Endodermal cell (in vitro differentiated cells): ENCODE measurements around the gene ATP5PB. TPM values are rescaled to one million over a fixed set of nuclear protein-coding genes. Genes with fewer than 3 reads are reported as not detected.

Experiments used
- DNase-seq: peaks from one replicate; pipeline ENCODE4 v3.0.0-alpha.2; 2017
- H3K27ac ChIP-seq: 2 replicates; pipeline ENCODE4 v1.5.1; 2013; ENCODE audit warnings: mild to moderate bottlenecking, low read depth, low read length, moderate library complexity
- H3K27me3 ChIP-seq: 2 replicates; pipeline ENCODE4 v1.6.1; 2013; ENCODE audit warnings: mild to moderate bottlenecking, low read length, moderate library complexity; ENCODE audit not compliant: insufficient read depth, control insufficient read depth, poor library complexity, severe bottlenecking
- H3K36me3 ChIP-seq: 2 replicates; pipeline ENCODE4 v1.7.0; 2013; ENCODE audit warnings: mild to moderate bottlenecking, low read length, moderate library complexity; ENCODE audit not compliant: control insufficient read depth, insufficient read depth
- H3K4me1 ChIP-seq: one replicate; pipeline ENCODE4 v1.7.0; 2013; ENCODE audit warnings: low read length; ENCODE audit not compliant: control insufficient read depth, insufficient read depth
- H3K4me3 ChIP-seq: 2 replicates; pipeline ENCODE4 v1.5.1; 2013; ENCODE audit warnings: mild to moderate bottlenecking, low read length, moderate library complexity
- H3K9ac ChIP-seq: 2 replicates; pipeline ENCODE4 v1.6.1; 2013; ENCODE audit warnings: mild to moderate bottlenecking, low read length, moderate library complexity; ENCODE audit not compliant: poor library complexity, severe bottlenecking; ENCODE audit errors: extremely low read depth
- H3K9me3 ChIP-seq: 2 replicates; pipeline ENCODE4 v1.6.1; 2013; ENCODE audit warnings: mild to moderate bottlenecking, low read length, moderate library complexity; ENCODE audit not compliant: control insufficient read depth
- H3K27ac Mint-ChIP-seq: 2 replicates; pipeline ENCODE4 v1.8.0; 2020; ENCODE audit warnings: mixed read lengths
- H3K27me3 Mint-ChIP-seq: 2 replicates; pipeline ENCODE4 v1.8.0; 2021; ENCODE audit warnings: mild to moderate bottlenecking, mixed read lengths; ENCODE audit not compliant: insufficient read depth
- H3K36me3 Mint-ChIP-seq: 2 replicates; pipeline ENCODE4 v1.8.0; 2020; ENCODE audit warnings: low read depth, mixed read lengths
- H3K4me1 Mint-ChIP-seq: 2 replicates; pipeline ENCODE4 v1.8.0; 2020; ENCODE audit warnings: mixed read lengths
- H3K4me3 Mint-ChIP-seq: 2 replicates; pipeline ENCODE4 v1.8.0; 2020; ENCODE audit warnings: mild to moderate bottlenecking, moderate library complexity, mixed read lengths
- H3K9me3 Mint-ChIP-seq: 2 replicates; pipeline ENCODE4 v1.8.0; 2020; ENCODE audit warnings: mild to moderate bottlenecking, mixed read lengths
- CTCF ChIP-seq: fragments of 200-600 bp; sonication (generic); conservative IDR thresholded peaks from 2 replicates; pipeline ENCODE4 v1.5.0; 2021; ENCODE audit warnings: antibody characterized with exemption, mild to moderate bottlenecking
- WGBS, 2 experiments: methylation state at CpG; one replicate each; pipeline versions ENCODE4 v1.1.5 to v1.1.7; 2013; ENCODE audit warnings: missing lambda C conversion rate in 2 of 2, mixed read lengths in 1 of 2; ENCODE audit not compliant: insufficient coverage in 1 of 2, insufficient read length in 1 of 2; 5-methylcytosine and 5-hydroxymethylcytosine counted together
- total RNA-seq, 2 donors: library from RNA; stranded (reverse); fragmentation: NEBNext Ultra II Directional in 1 of 2; extraction: Animal tissue kit (Norgen Biotek cat#: 25700) in 1 of 2; gene quantifications; 2 replicates in 1 of 2; 3 replicates in 1 of 2; pipeline ENCODE4 v1.2.1, GENCODE V29; 2021

The ATP5PB gene
- total RNA-seq, 2 donors from 2014 or later, result 165 to 181 TPM

GRCh38 chr1:111450185-111450584, 921 bp downstream of the ATP5PB start:
- H3K36me3 ChIP-seq, result peaks cover 43% of the 10 kb centered on the region
- H3K27me3 ChIP-seq, result no peaks in the 10 kb centered on the region
- TF ChIP-seq CTCF, result no peak
- 59 to 60% methylated on average over 1 to 3 of the region's 3 CpGs for WGBS, 2 experiments
- peak overlapping the region; percentile 65 for H3K27ac ChIP-seq
- H3K4me3 Mint-ChIP-seq, result peak overlapping the region; percentile 99
- H3K9ac ChIP-seq, result peak overlapping the region; percentile 94
- peak overlapping the region; percentile 97 for H3K27ac Mint-ChIP-seq
- H3K4me1 ChIP-seq, result peaks cover 2% of the 10 kb centered on the region
- H3K4me3 ChIP-seq, result peak overlapping the region; percentile 99
- DNase-seq, result no peak
- no peaks in the 10 kb centered on the region for H3K9me3 Mint-ChIP-seq
- H3K9me3 ChIP-seq, result no peaks in the 10 kb centered on the region
- H3K27me3 Mint-ChIP-seq, result no peaks in the 10 kb centered on the region
- H3K36me3 Mint-ChIP-seq, result peaks cover 40% of the 10 kb centered on the region
- peaks cover 32% of the 10 kb centered on the region for H3K4me1 Mint-ChIP-seq

- no peak for TF ChIP-seq CTCF
- H3K27me3 Mint-ChIP-seq, result no peaks in the 10 kb centered on the region
- Histone ChIP-seq H3K4me1 (no peaks in the 10 kb centered on the region), H3K9me3 (no peaks in the 10 kb centered on the region), H3K36me3 (peaks cover 53% of the 10 kb centered on the region), H3K9ac (no peak overlapping the region), H3K27me3 (no peaks in the 10 kb centered on the region), H3K4me3 (no peak overlapping the region), H3K27ac (no peak overlapping the region)
- DNase-seq, result no peak
- no peak overlapping the region for H3K4me3 Mint-ChIP-seq
- peaks cover 47% of the 10 kb centered on the region for H3K36me3 Mint-ChIP-seq
- H3K4me1 Mint-ChIP-seq, result peaks cover 16% of the 10 kb centered on the region
- no peak overlapping the region for H3K27ac Mint-ChIP-seq
- H3K9me3 Mint-ChIP-seq, result no peaks in the 10 kb centered on the region
- WGBS, 2 experiments, result 96% methylated on average over 3 of the region's 3 CpGs; no CpG with 5 or more reads in 1 of the 2 experiments
Observed at GRCh38 chr1:111452581-111452980, 3.3 kb downstream of the ATP5PB start.

GRCh38 chr1:111453706-111454105, 4.4 kb downstream of the ATP5PB start:
- Mint-ChIP-seq H3K4me3 (no peak overlapping the region), H3K4me1 (peaks cover 7% of the 10 kb centered on the region), H3K27ac (no peak overlapping the region), H3K36me3 (peaks cover 58% of the 10 kb centered on the region), H3K27me3 (no peaks in the 10 kb centered on the region), H3K9me3 (no peaks in the 10 kb centered on the region)
- DNase-seq, result no peak
- peaks cover 64% of the 10 kb centered on the region for H3K36me3 ChIP-seq
- no peak for TF ChIP-seq CTCF
- H3K9me3 ChIP-seq, result no peaks in the 10 kb centered on the region
- H3K4me3 ChIP-seq, result no peak overlapping the region
- H3K9ac ChIP-seq, result no peak overlapping the region
- WGBS, 2 experiments, result 98 to 100% methylated on average over 1 to 3 of the region's 3 CpGs
- H3K27ac ChIP-seq, result no peak overlapping the region
- no peaks in the 10 kb centered on the region for H3K4me1 ChIP-seq
- no peaks in the 10 kb centered on the region for H3K27me3 ChIP-seq
